CD8-positive, alpha-beta memory T cell (primary cell): Measurements from ENCODE around the gene IFIT1B. TPM values are rescaled to one million over a fixed set of nuclear protein-coding genes. Genes with fewer than 3 reads are reported as not detected.
A peak's percentile ranks its signal among the peaks of the same experiment; 100 is the strongest.

Experiments used
- CTCF ChIA-PET: fragments of 350-600 bp; sonication (Branson Sonifier 250); formaldehyde crosslinking; loops from one replicate; lab custom pipeline; 2021; ENCODE audit warnings: antibody characterized with exemption; lab: Charles Lee
- POLR2A ChIA-PET: fragments of 350-600 bp; sonication (Branson Sonifier 250); formaldehyde crosslinking; loops from one replicate; lab custom pipeline; 2021; ENCODE audit warnings: antibody characterized with exemption; lab: Charles Lee
- DNase-seq, 5 donors: peaks; one replicate each; pipeline versions ENCODE4 v3.0.0 to v3.0.0-alpha.2; 2020 to 2022; ENCODE audit warnings: mixed read lengths in 1 of 5
- H3K27ac ChIP-seq: one replicate; pipeline ENCODE4 v1.7.0; 2013; ENCODE audit warnings: low read depth, mild to moderate bottlenecking, low read length, moderate library complexity
- H3K27me3 ChIP-seq: 2 replicates; pipeline ENCODE4 v1.7.0; 2013; ENCODE audit warnings: low read length, mild to moderate bottlenecking; ENCODE audit not compliant: insufficient read depth, poor library complexity, severe bottlenecking
- H3K36me3 ChIP-seq: 2 replicates; pipeline ENCODE4 v1.7.0; 2013; ENCODE audit warnings: mild to moderate bottlenecking, low read length, moderate library complexity; ENCODE audit not compliant: insufficient read depth
- H3K4me1 ChIP-seq: 2 replicates; pipeline ENCODE4 v1.7.0; 2013; ENCODE audit warnings: mild to moderate bottlenecking, low read length, moderate library complexity; ENCODE audit not compliant: insufficient read depth
- H3K4me3 ChIP-seq: 2 replicates; pipeline ENCODE4 v1.7.0; 2013; ENCODE audit warnings: mild to moderate bottlenecking, low read length
- H3K9me3 ChIP-seq: 2 replicates; pipeline ENCODE4 v1.7.0; 2013; ENCODE audit warnings: mild to moderate bottlenecking, low read length
- H3K27ac Mint-ChIP-seq, 8 donors: one replicate each; pipeline ENCODE4 v1.8.0; 2020 to 2021; ENCODE audit warnings: mixed read lengths in 8 of 8, mild to moderate bottlenecking in 6 of 8, inconsistent platforms in 3 of 8, moderate library complexity in 3 of 8
- H3K27me3 Mint-ChIP-seq, 2 donors: one replicate each; pipeline ENCODE4 v1.8.0; 2020 to 2021; ENCODE audit warnings: mixed read lengths in 2 of 2, mild to moderate bottlenecking in 1 of 2, moderate library complexity in 1 of 2
- H3K36me3 Mint-ChIP-seq, 3 donors: one replicate each; pipeline ENCODE4 v1.8.0; 2020 to 2021; ENCODE audit warnings: mixed read lengths in 3 of 3, inconsistent platforms in 1 of 3, mild to moderate bottlenecking in 1 of 3
- H3K4me1 Mint-ChIP-seq, 3 donors: one replicate each; pipeline ENCODE4 v1.8.0; 2020 to 2021; ENCODE audit warnings: mixed read lengths in 3 of 3, inconsistent platforms in 1 of 3, mild to moderate bottlenecking in 1 of 3
- H3K4me3 Mint-ChIP-seq, 7 donors: one replicate each; pipeline ENCODE4 v1.8.0; 2020 to 2021; ENCODE audit warnings: mixed read lengths in 7 of 7, mild to moderate bottlenecking in 6 of 7, moderate library complexity in 4 of 7, inconsistent platforms in 2 of 7
- H3K9me3 Mint-ChIP-seq, 5 donors: one replicate each; pipeline ENCODE4 v1.8.0; 2020 to 2022; ENCODE audit warnings: mixed read lengths in 5 of 5, mild to moderate bottlenecking in 3 of 5, moderate library complexity in 2 of 5, inconsistent platforms in 1 of 5
- polyA plus RNA-seq: library from polyadenylated mRNA; unstranded; fragments of 300-500 nt; fragmentation: Illumina TruSeq; gene quantifications from one replicate; pipeline ENCODE4 v1.2.3, GENCODE V29; 2021
- total RNA-seq, 2 experiments: library from RNA; stranded (reverse); gene quantifications; one replicate each; pipeline ENCODE4 v1.2.3, GENCODE V29; 2021

Gene IFIT1B
- total and polyA plus RNA-seq, 3 experiments from 2014 or later = 0.14 TPM; not detected in 2

- ChIA-PET POLR2A (no interaction called here), CTCF (no interaction called here)
- no peak for DNase-seq
- Histone ChIP-seq H3K4me3 (no peak overlapping the region), H3K27ac (no peak overlapping the region), H3K9me3 (no peaks in the 10 kb centered on the region), H3K27me3 (no peaks in the 10 kb centered on the region), H3K4me1 (no peaks in the 10 kb centered on the region), H3K36me3 (no peaks in the 10 kb centered on the region)
- Mint-ChIP-seq H3K27ac (peak overlapping the region in 1 of 8 donors; percentile 15), H3K27me3 (peaks cover 2 to 13% of the 10 kb centered on the region in 2 donors), H3K4me3 (no peak overlapping the region), H3K36me3 (peaks cover 0 to 23% (median 10%) of the 10 kb centered on the region in 3 donors), H3K4me1 (peaks cover 6 to 23% (median 21%) of the 10 kb centered on the region in 3 donors), H3K9me3 (no peaks in the 10 kb centered on the region)
These were observed 47.1 kb downstream of the IFIT1B start for GRCh38 chr10:89425000-89425399.

GRCh38 chr10:89426230-89426868, 48.5 kb downstream of the IFIT1B start:
- CTCF ChIA-PET = no interaction called here

GRCh38 chr10:89427629-89428028, 49.8 kb downstream of the IFIT1B start:
- no peaks in the 10 kb centered on the region for H3K27me3 ChIP-seq
- peaks cover 0 to 4% (median 4%) of the 10 kb centered on the region in 3 donors for H3K36me3 Mint-ChIP-seq
- peaks cover 6 to 21% of the 10 kb centered on the region in 2 donors for H3K27me3 Mint-ChIP-seq
- H3K4me3 Mint-ChIP-seq = peak overlapping the region in 1 of 7 donors; percentile 6
- H3K27ac Mint-ChIP-seq = no peak overlapping the region
- ChIA-PET CTCF (no interaction called here), POLR2A (no interaction called here)
- H3K9me3 Mint-ChIP-seq = no peaks in the 10 kb centered on the region
- H3K36me3 ChIP-seq = no peaks in the 10 kb centered on the region
- H3K9me3 ChIP-seq = no peaks in the 10 kb centered on the region
- H3K4me1 Mint-ChIP-seq = no peaks in the 10 kb centered on the region
- no peak for DNase-seq
- H3K4me1 ChIP-seq = no peaks in the 10 kb centered on the region
- no peak overlapping the region for H3K27ac ChIP-seq
- no peak overlapping the region for H3K4me3 ChIP-seq

More at GRCh38 chr10:89426230-89426868, 48.5 kb downstream of the IFIT1B start:
- Mint-ChIP-seq H3K4me3 (no peak overlapping the region), H3K4me1 (peaks cover 3 to 10% (median 7%) of the 10 kb centered on the region in 3 donors), H3K36me3 (peaks cover 0 to 12% (median 5%) of the 10 kb centered on the region in 3 donors), H3K9me3 (no peaks in the 10 kb centered on the region), H3K27me3 (peaks cover 2 to 13% of the 10 kb centered on the region in 2 donors), H3K27ac (no peak overlapping the region)
- Histone ChIP-seq H3K9me3 (no peaks in the 10 kb centered on the region), H3K27ac (no peak overlapping the region), H3K36me3 (no peaks in the 10 kb centered on the region), H3K4me3 (no peak overlapping the region), H3K27me3 (no peaks in the 10 kb centered on the region), H3K4me1 (no peaks in the 10 kb centered on the region)
- POLR2A ChIA-PET = no interaction called here
- no peak for DNase-seq

GRCh38 chr10:89428877-89429276, 51.0 kb downstream of the IFIT1B start:
- peaks cover 6 to 23% of the 10 kb centered on the region in 2 donors for H3K27me3 Mint-ChIP-seq

GRCh38 chr10:89431977-89432376, 54.1 kb downstream of the IFIT1B start:
- Histone ChIP-seq H3K27me3 (peaks cover 3% of the 10 kb centered on the region), H3K27ac (no peak overlapping the region), H3K4me3 (no peak overlapping the region), H3K36me3 (no peaks in the 10 kb centered on the region), H3K4me1 (no peaks in the 10 kb centered on the region), H3K9me3 (no peaks in the 10 kb centered on the region)
- ChIA-PET CTCF (no interaction called here), POLR2A (no interaction called here)
- no peak overlapping the region for H3K4me3 Mint-ChIP-seq
- no peak overlapping the region for H3K27ac Mint-ChIP-seq
- H3K4me1 Mint-ChIP-seq = no peaks in the 10 kb centered on the region
- no peaks in the 10 kb centered on the region for H3K36me3 Mint-ChIP-seq
- peaks cover 13 to 43% of the 10 kb centered on the region in 2 donors for H3K27me3 Mint-ChIP-seq
- H3K9me3 Mint-ChIP-seq = no peaks in the 10 kb centered on the region
- no peak for DNase-seq

More at GRCh38 chr10:89428877-89429276, 51.0 kb downstream of the IFIT1B start:
- no peaks in the 10 kb centered on the region for H3K9me3 ChIP-seq
- ChIA-PET POLR2A (no interaction called here), CTCF (interaction anchor here (0.9 kb wide), 1 partner anchor 134 kb away, joined by 3 read pairs; no protein-coding TSS in a partner anchor)
- no peaks in the 10 kb centered on the region for H3K27me3 ChIP-seq
- H3K36me3 ChIP-seq = no peaks in the 10 kb centered on the region
- no peaks in the 10 kb centered on the region for H3K9me3 Mint-ChIP-seq
- H3K27ac ChIP-seq = no peak overlapping the region
- no peaks in the 10 kb centered on the region for H3K4me1 ChIP-seq
- no peak for DNase-seq
- no peaks in the 10 kb centered on the region for H3K4me1 Mint-ChIP-seq
- no peak overlapping the region for H3K4me3 ChIP-seq
- no peak overlapping the region for H3K27ac Mint-ChIP-seq
- no peaks in the 10 kb centered on the region for H3K36me3 Mint-ChIP-seq
- H3K4me3 Mint-ChIP-seq = no peak overlapping the region

Other genes starting within 250 kb of the IFIT1B start
- gene CH25H, start 170.7 kb upstream of the IFIT1B start, total RNA-seq = not detected
- 0.24 TPM for gene CH25H, start 170.7 kb upstream of the IFIT1B start, polyA plus RNA-seq
- gene LIPA, start 126.3 kb upstream of the IFIT1B start, total RNA-seq = 10 to 100 TPM; 22.9 to 23.9 TPM
- gene LIPA, start 126.3 kb upstream of the IFIT1B start, polyA plus RNA-seq = 98.0 TPM
- gene IFIT2, start 76.0 kb upstream of the IFIT1B start, total RNA-seq = 1 to 10 TPM; 1.3 to 1.5 TPM
- 7.1 TPM for gene IFIT2, start 76.0 kb upstream of the IFIT1B start, polyA plus RNA-seq
- gene IFIT3, start 50.1 kb upstream of the IFIT1B start, total RNA-seq = under 1 TPM; 0.35 to 0.63 TPM
- gene IFIT3, start 50.1 kb upstream of the IFIT1B start, polyA plus RNA-seq = 3.7 TPM
- under 1 TPM; 0.39 to 0.71 TPM for gene IFIT1, start 14.6 kb downstream of the IFIT1B start, total RNA-seq
- gene IFIT1, start 14.6 kb downstream of the IFIT1B start, polyA plus RNA-seq = 4.1 TPM
- gene IFIT5, start 36.5 kb downstream of the IFIT1B start, total RNA-seq = 1 to 10 TPM; 6.2 to 6.5 TPM
- gene IFIT5, start 36.5 kb downstream of the IFIT1B start, polyA plus RNA-seq = 7.9 TPM
- gene SLC16A12, start 157.5 kb downstream of the IFIT1B start, total RNA-seq = not detected
- not detected for gene SLC16A12, start 157.5 kb downstream of the IFIT1B start, polyA plus RNA-seq